IMR-90 (cell line): ENCODE data around the gene RAB5B. TPM values are rescaled to one million over a fixed set of nuclear protein-coding genes. Genes with fewer than 3 reads are reported as not detected.

Source experiments
- ATAC-seq: fragments of 200-7000 bp; cut with Tn5 transposase; 2 replicates; pipeline ENCODE4 v1.9.1; 2020; ENCODE audit warnings: low read depth, mild to moderate bottlenecking, moderate library complexity
- BruUV-seq: library from RNA; stranded (reverse); fragments of 400-500 nt; replicated peaks from 2 replicates; lab custom pipeline; 2021; lab: Mats Ljungman, UMichigan
- CTCF ChIA-PET: fragments of 300-600 bp; formaldehyde crosslinking; extraction: SDS; loops from one replicate; lab custom pipeline; 2021; ENCODE audit warnings: antibody characterized with exemption; lab: Yijun Ruan, JAX
- POLR2A ChIA-PET: fragments of 300-600 bp; sonication (Branson Sonifier 250); formaldehyde crosslinking; loops from one replicate; lab custom pipeline; 2022; ENCODE audit warnings: antibody characterized with exemption; ENCODE audit not compliant: unreplicated experiment; lab: Charles Lee
- DNase-seq: peaks from one replicate; pipeline ENCODE4 v3.0.0; 2013
- H2AFZ ChIP-seq: replicated peaks from 2 replicates; pipeline ENCODE3; 2013; ENCODE audit warnings: low read length, mild to moderate bottlenecking; ENCODE audit not compliant: poor library complexity
- H2AK5ac ChIP-seq: 2 replicates; pipeline ENCODE4 v1.6.1; 2013; ENCODE audit warnings: low read depth, low read length, inconsistent platforms
- H2AK9ac ChIP-seq: replicated peaks from 2 replicates; pipeline ENCODE3; 2013; ENCODE audit warnings: mild to moderate bottlenecking, low read depth, low read length, moderate library complexity; ENCODE audit not compliant: poor library complexity
- H2BK120ac ChIP-seq: 2 replicates; pipeline ENCODE4 v1.6.1; 2013; ENCODE audit warnings: low read depth, low read length, inconsistent platforms
- H2BK15ac ChIP-seq: 3 replicates; pipeline ENCODE4 v1.6.1; 2013; ENCODE audit warnings: low read depth, low read length, inconsistent platforms
- H2BK20ac ChIP-seq: 2 replicates; pipeline ENCODE4 v1.6.1; 2013; ENCODE audit warnings: low read depth, mild to moderate bottlenecking, inconsistent platforms, low read length, moderate library complexity
- H2BK5ac ChIP-seq: 2 replicates; pipeline ENCODE4 v1.6.1; 2013; ENCODE audit warnings: mild to moderate bottlenecking, low read depth, low read length, inconsistent platforms; ENCODE audit not compliant: poor library complexity, severe bottlenecking
- H3K14ac ChIP-seq: replicated peaks from 2 replicates; pipeline ENCODE4 v1.6.1; 2013; ENCODE audit warnings: low read depth, low read length, inconsistent platforms
- H3K18ac ChIP-seq: 2 replicates; pipeline ENCODE4 v1.6.1; 2013; ENCODE audit warnings: low read depth, low read length, control low read depth
- H3K23ac ChIP-seq: 2 replicates; pipeline ENCODE4 v1.6.1; 2013; ENCODE audit warnings: low read depth, low read length, inconsistent platforms
- H3K27ac ChIP-seq: 2 replicates; pipeline ENCODE4 v1.5.1; 2013; ENCODE audit warnings: mild to moderate bottlenecking, control low read depth, low read length; ENCODE audit not compliant: insufficient read depth
- H3K27me3 ChIP-seq: 2 replicates; pipeline ENCODE4 v1.6.1; 2013; ENCODE audit warnings: low read length; ENCODE audit not compliant: control insufficient read depth, insufficient read depth
- H3K36me3 ChIP-seq: 2 replicates; pipeline ENCODE4 v1.6.1; 2013; ENCODE audit warnings: low read length, mixed read lengths; ENCODE audit not compliant: control insufficient read depth, insufficient read depth
- H3K4ac ChIP-seq: 2 replicates; pipeline ENCODE4 v1.6.1; 2013; ENCODE audit warnings: low read depth, low read length, inconsistent platforms
- H3K4me1 ChIP-seq: 2 replicates; pipeline ENCODE4 v1.6.1; 2013; ENCODE audit warnings: low read length, mixed read lengths; ENCODE audit not compliant: control insufficient read depth, insufficient read depth
- H3K4me2 ChIP-seq: 2 replicates; pipeline ENCODE4 v1.6.1; 2013; ENCODE audit warnings: low read depth, mild to moderate bottlenecking, control low read depth, low read length, moderate library complexity
- H3K4me3 ChIP-seq: 2 replicates; pipeline ENCODE4 v1.5.1; 2013; ENCODE audit warnings: low read depth, mild to moderate bottlenecking, control low read depth, low read length, moderate library complexity; ENCODE audit not compliant: insufficient read depth
- H3K56ac ChIP-seq: 2 replicates; pipeline ENCODE4 v1.6.1; 2013; ENCODE audit warnings: low read length, inconsistent platforms; ENCODE audit not compliant: insufficient read depth; ENCODE audit errors: extremely low read depth
- H3K79me1 ChIP-seq, 2 experiments: 2 replicates each; pipeline ENCODE4 v1.6.1; 2013; ENCODE audit warnings: low read length in 2 of 2, inconsistent platforms in 1 of 2, low read depth in 1 of 2
- H3K9ac ChIP-seq: 2 replicates; pipeline ENCODE4 v1.6.1; 2013; ENCODE audit warnings: low read depth, low read length, control low read depth
- H3K9me1 ChIP-seq: 2 replicates; pipeline ENCODE4 v1.6.1; 2013; ENCODE audit warnings: low read length, inconsistent platforms; ENCODE audit not compliant: insufficient read depth
- H3K9me3 ChIP-seq: 2 replicates; pipeline ENCODE4 v1.6.1; 2013; ENCODE audit warnings: low read length; ENCODE audit not compliant: control insufficient read depth, insufficient read depth
- H4K20me1 ChIP-seq: 2 replicates; pipeline ENCODE4 v1.6.1; 2013; ENCODE audit warnings: low read length, inconsistent platforms; ENCODE audit not compliant: insufficient read depth
- H4K5ac ChIP-seq: 2 replicates; pipeline ENCODE4 v1.6.1; 2013; ENCODE audit warnings: mild to moderate bottlenecking, low read depth, low read length, control low read depth
- H4K8ac ChIP-seq, 2 experiments: 2 replicates each; pipeline ENCODE4 v1.6.1; 2013; ENCODE audit warnings: low read depth in 2 of 2, low read length in 2 of 2, control low read depth in 1 of 2, inconsistent platforms in 1 of 2
- H4K91ac ChIP-seq: 2 replicates; pipeline ENCODE4 v1.6.1; 2013; ENCODE audit warnings: low read depth, low read length, inconsistent platforms; ENCODE audit not compliant: insufficient read depth
- BHLHE40 ChIP-seq: fragments of 150-350 bp; IDR thresholded peaks from 2 replicates; pipeline ENCODE4 v1.6.1; 2016; ENCODE audit warnings: mild to moderate bottlenecking, low read depth, low read length
- CHD1 ChIP-seq: IDR thresholded peaks from 2 replicates; pipeline ENCODE4 v1.6.1; 2012; ENCODE audit warnings: low read depth, low read length, improper control_type of control experiment
- FOS ChIP-seq: fragments of 150-350 bp; IDR thresholded peaks from 2 replicates; pipeline ENCODE4 v1.6.1; 2016; ENCODE audit warnings: low read depth, low read length
- MAFK ChIP-seq: IDR thresholded peaks from 2 replicates; pipeline ENCODE4 v1.6.1; 2012; ENCODE audit warnings: low read depth, low read length, improper control_type of control experiment
- MAZ ChIP-seq: IDR thresholded peaks from 2 replicates; pipeline ENCODE4 v1.6.1; 2012; ENCODE audit warnings: low read depth, mild to moderate bottlenecking, low read length, improper control_type of control experiment, moderate library complexity, borderline replicate concordance
- MXI1 ChIP-seq: IDR thresholded peaks from 2 replicates; pipeline ENCODE4 v1.6.1; 2012; ENCODE audit warnings: low read depth, mild to moderate bottlenecking, low read length, moderate library complexity, borderline replicate concordance
- NFE2L2 ChIP-seq: fragments of 150-350 bp; IDR thresholded peaks from 2 replicates; pipeline ENCODE4 v1.6.1; 2016; ENCODE audit warnings: low read depth, mild to moderate bottlenecking, low read length
- POLR2A ChIP-seq: IDR thresholded peaks from 2 replicates; pipeline ENCODE4 v1.6.1; 2012; ENCODE audit warnings: mild to moderate bottlenecking, low read depth, low read length
- RAD21 ChIP-seq: IDR thresholded peaks from 2 replicates; pipeline ENCODE4 v1.6.1; 2012; ENCODE audit warnings: low read length, improper control_type of control experiment
- RCOR1 ChIP-seq: IDR thresholded peaks from 2 replicates; pipeline ENCODE4 v1.6.1; 2012; ENCODE audit warnings: mild to moderate bottlenecking, low read length, improper control_type of control experiment; ENCODE audit not compliant: insufficient replicate concordance
- RFX5 ChIP-seq: IDR thresholded peaks from 2 replicates; pipeline ENCODE4 v1.8.0; 2012; ENCODE audit warnings: low read depth, mild to moderate bottlenecking, low read length, moderate library complexity
- SMC3 ChIP-seq: fragments of 150-350 bp; IDR thresholded peaks from 2 replicates; pipeline ENCODE4 v1.6.1; 2016; ENCODE audit warnings: low read depth, mild to moderate bottlenecking, antibody characterized with exemption, low read length, moderate library complexity
- WGBS, 2 experiments: methylation state at CpG; one replicate each; pipeline versions ENCODE4 v1.1.5 to v1.1.7; 2013; ENCODE audit warnings: missing lambda C conversion rate in 2 of 2; ENCODE audit not compliant: insufficient read length in 1 of 2; ENCODE audit errors: extremely low coverage in 2 of 2; 5-methylcytosine and 5-hydroxymethylcytosine counted together
- dilution Hi-C: fragments of 300-500 bp; cut with HindIII; formaldehyde crosslinking; loops from one replicate; pipeline ENCODE4 v1.14.3; 2018; ENCODE audit warnings: low sequenced_read_pairs; ENCODE audit not compliant: unreplicated experiment
- in situ Hi-C: fragments of 300-500 bp; cut with MboI; formaldehyde crosslinking; loops from 3 replicates; pipeline ENCODE4 v1.14.3; 2019; ENCODE audit warnings: low sequenced_read_pairs, inconsistent platforms, mixed read lengths
- intact Hi-C: fragments of 100-400 bp; cut with micrococcal nuclease; formaldehyde crosslinking; loops from 2 replicates; pipeline ENCODE4 v1.10.0; 2022
- polyA plus RNA-seq, 3 experiments: library from polyadenylated mRNA; depleted of rRNA; stranded (reverse); fragments of >200 nt; gene quantifications; 2 replicates each; pipeline ENCODE4 v1.2.3, GENCODE V29; 2012; ENCODE audit warnings: low replicate concordance in 1 of 3
- total RNA-seq: library from RNA; depleted of rRNA; stranded (reverse); fragments of >200 nt; gene quantifications from 2 replicates; pipeline ENCODE4 v1.2.3, GENCODE V29; 2012
- TF ChIP-seq, protein P1 (sequence below): fragments of 150-350 bp; IDR thresholded peaks from 2 replicates; pipeline ENCODE4 v1.6.1; 2016; ENCODE audit warnings: low read depth, mild to moderate bottlenecking, low read length, moderate library complexity, borderline replicate concordance
- TF ChIP-seq, protein P2 (sequence below): conservative IDR thresholded peaks from 2 replicates; pipeline ENCODE4 v1.5.1; 2012; ENCODE audit warnings: mild to moderate bottlenecking, low read depth, low read length, improper control_type of control experiment
- TF ChIP-seq, protein P3 (sequence below): fragments of 150-350 bp; IDR thresholded peaks from 2 replicates; pipeline ENCODE4 v1.6.1; 2017; ENCODE audit warnings: mild to moderate bottlenecking, antibody characterized with exemption, low read length, low read depth

RAB5B gene
- total and polyA plus RNA-seq, 2 of the 4 experiments (the other 2 are of a cell fraction) = 56.5 to 99.2 TPM

DNA sequence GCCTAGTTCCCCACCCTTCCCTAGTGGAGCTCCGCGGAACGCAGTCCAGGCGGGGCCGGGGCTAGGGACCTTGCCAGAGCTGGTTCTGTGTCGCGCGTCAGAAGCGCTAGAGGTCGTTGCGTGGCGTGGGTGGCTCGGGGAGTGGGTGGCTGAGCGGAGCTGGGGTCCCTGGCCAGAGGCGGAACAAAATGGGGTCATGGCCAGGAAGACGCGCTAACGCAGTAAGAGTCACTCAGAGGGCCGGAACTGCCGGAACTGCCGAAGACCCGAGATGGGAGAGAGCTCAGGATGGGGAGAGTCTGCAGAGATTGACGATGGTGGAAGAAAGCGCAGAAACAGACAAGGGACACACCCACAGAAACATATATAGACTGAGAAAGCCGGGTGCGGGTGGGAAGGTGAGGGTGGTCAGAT, 38.1 kb upstream of the RAB5B start:
- no peak overlapping the region for H3K9ac ChIP-seq
- CTCF ChIA-PET = interaction anchor here (0.9 kb wide), 1 partner anchor 192 kb away, joined by 3 read pairs; the partner anchor contains the start of gene GDF11

More for the DNA sequence above, 38.1 kb upstream of the RAB5B start:
- Histone ChIP-seq H2AFZ (peak overlapping the region; percentile 71), H2AK5ac (no peak overlapping the region), H4K91ac (no peak overlapping the region), H2AK9ac (peak overlapping the region; percentile 44), H2BK15ac (no peak overlapping the region), H3K27me3 (no peaks in the 10 kb centered on the region), H4K5ac (no peak overlapping the region), H3K56ac (no peak overlapping the region), H4K20me1 (no peaks in the 10 kb centered on the region), H2BK20ac (no peak overlapping the region), H3K4me1 (peaks cover 17% of the 10 kb centered on the region), H2BK5ac (no peak overlapping the region), H3K36me3 (peaks cover 19% of the 10 kb centered on the region), H2BK120ac (no peak overlapping the region), H3K79me1 (peaks cover 27 to 79% of the 10 kb centered on the region in 2 experiments), H3K4me2 (no peak overlapping the region; the same call in 1 of the 2 replicates), H3K14ac (no peak overlapping the region), H3K9me3 (no peaks in the 10 kb centered on the region), H4K8ac (no peak overlapping the region; a peak in 1 of 4 replicates), H3K27ac (no peak overlapping the region), H3K9me1 (peaks cover 16% of the 10 kb centered on the region), H3K18ac (no peak overlapping the region), H3K4me3 (no peak overlapping the region), H3K23ac (no peak overlapping the region), H3K4ac (no peak overlapping the region)
- in situ Hi-C loops (no loop called here), dilution Hi-C loops (no loop called here), intact Hi-C loops (no loop called here)
- POLR2A ChIA-PET = no interaction called here
- ATAC-seq = no peak
- DNase-seq = no peak
- TF ChIP-seq BHLHE40 = no peak
- TF ChIP-seq CHD1 = no peak
- no peak for TF ChIP-seq RFX5
- TF ChIP-seq MAFK = no peak
- TF ChIP-seq, protein P1, sequence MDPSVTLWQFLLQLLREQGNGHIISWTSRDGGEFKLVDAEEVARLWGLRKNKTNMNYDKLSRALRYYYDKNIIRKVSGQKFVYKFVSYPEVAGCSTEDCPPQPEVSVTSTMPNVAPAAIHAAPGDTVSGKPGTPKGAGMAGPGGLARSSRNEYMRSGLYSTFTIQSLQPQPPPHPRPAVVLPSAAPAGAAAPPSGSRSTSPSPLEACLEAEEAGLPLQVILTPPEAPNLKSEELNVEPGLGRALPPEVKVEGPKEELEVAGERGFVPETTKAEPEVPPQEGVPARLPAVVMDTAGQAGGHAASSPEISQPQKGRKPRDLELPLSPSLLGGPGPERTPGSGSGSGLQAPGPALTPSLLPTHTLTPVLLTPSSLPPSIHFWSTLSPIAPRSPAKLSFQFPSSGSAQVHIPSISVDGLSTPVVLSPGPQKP = no peak
- no peak for TF ChIP-seq MXI1
- TF ChIP-seq NFE2L2 = no peak
- TF ChIP-seq MAZ = no peak
- TF ChIP-seq, protein P2, sequence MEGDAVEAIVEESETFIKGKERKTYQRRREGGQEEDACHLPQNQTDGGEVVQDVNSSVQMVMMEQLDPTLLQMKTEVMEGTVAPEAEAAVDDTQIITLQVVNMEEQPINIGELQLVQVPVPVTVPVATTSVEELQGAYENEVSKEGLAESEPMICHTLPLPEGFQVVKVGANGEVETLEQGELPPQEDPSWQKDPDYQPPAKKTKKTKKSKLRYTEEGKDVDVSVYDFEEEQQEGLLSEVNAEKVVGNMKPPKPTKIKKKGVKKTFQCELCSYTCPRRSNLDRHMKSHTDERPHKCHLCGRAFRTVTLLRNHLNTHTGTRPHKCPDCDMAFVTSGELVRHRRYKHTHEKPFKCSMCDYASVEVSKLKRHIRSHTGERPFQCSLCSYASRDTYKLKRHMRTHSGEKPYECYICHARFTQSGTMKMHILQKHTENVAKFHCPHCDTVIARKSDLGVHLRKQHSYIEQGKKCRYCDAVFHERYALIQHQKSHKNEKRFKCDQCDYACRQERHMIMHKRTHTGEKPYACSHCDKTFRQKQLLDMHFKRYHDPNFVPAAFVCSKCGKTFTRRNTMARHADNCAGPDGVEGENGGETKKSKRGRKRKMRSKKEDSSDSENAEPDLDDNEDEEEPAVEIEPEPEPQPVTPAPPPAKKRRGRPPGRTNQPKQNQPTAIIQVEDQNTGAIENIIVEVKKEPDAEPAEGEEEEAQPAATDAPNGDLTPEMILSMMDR = no peak
- no peak for TF ChIP-seq POLR2A
- TF ChIP-seq, protein P3, sequence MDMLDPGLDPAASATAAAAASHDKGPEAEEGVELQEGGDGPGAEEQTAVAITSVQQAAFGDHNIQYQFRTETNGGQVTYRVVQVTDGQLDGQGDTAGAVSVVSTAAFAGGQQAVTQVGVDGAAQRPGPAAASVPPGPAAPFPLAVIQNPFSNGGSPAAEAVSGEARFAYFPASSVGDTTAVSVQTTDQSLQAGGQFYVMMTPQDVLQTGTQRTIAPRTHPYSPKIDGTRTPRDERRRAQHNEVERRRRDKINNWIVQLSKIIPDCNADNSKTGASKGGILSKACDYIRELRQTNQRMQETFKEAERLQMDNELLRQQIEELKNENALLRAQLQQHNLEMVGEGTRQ = no peak
- no peak for TF ChIP-seq FOS
- TF ChIP-seq SMC3 = no peak
- TF ChIP-seq RAD21 = no peak
- no peak for TF ChIP-seq RCOR1
- BruUV-seq = no TSS peak
- WGBS, 2 experiments = 20% methylated on average over 1 of the region's 26 CpGs; no CpG with 5 or more reads in 1 of the 2 experiments
